K562 (cell line): ENCODE results near the gene DRAXIN. TPM values are rescaled to one million over a fixed set of nuclear protein-coding genes. Genes with fewer than 3 reads are reported as not detected.

Source experiments
- ATAC-seq: fragments of 200-7000 bp; cut with Tn5 transposase; 3 replicates; pipeline ENCODE4 v1.9.1; 2020; ENCODE audit warnings: moderate library complexity
- BruUV-seq: library from RNA; stranded (reverse); fragments of 400-500 nt; replicated peaks from 2 replicates; lab custom pipeline; 2021; lab: Mats Ljungman, UMichigan
- CTCF ChIA-PET: fragments of 300-600 bp; formaldehyde crosslinking; extraction: SDS; loops from one replicate; lab custom pipeline; 2021; ENCODE audit warnings: low intra/inter-chr PET ratio; lab: Yijun Ruan, JAX
- POLR2A ChIA-PET: fragments of 300-600, 350-650 bp; sonication (Branson Sonifier 250); formaldehyde crosslinking; extraction: SDS; loops from one replicate; lab custom pipeline; 2021; ENCODE audit warnings: antibody characterized with exemption, inconsistent platforms; lab: Yijun Ruan, JAX
- DNase-seq, 4 experiments: peaks; one replicate each; pipeline versions ENCODE4 v3.0.0 to v3.0.0-alpha.2; 2011 to 2018; ENCODE audit warnings: low spot score in 3 of 4, mixed read lengths in 3 of 4; ENCODE audit errors: extremely low read depth in 1 of 4
- FAIRE-seq: peaks from 2 replicates; lab custom pipeline; 2011; peaks lifted over from hg19 to GRCh38; lab: Jason Lieb, UNC
- H2AFZ ChIP-seq: 2 replicates; pipeline ENCODE4 v1.6.0; 2011; ENCODE audit warnings: low read depth, low read length, control low read depth, inconsistent platforms
- H3K27ac ChIP-seq: fragments of 200-600 bp; 3 replicates; pipeline ENCODE4 v1.8.0; 2011; ENCODE audit warnings: low read depth, mild to moderate bottlenecking, control low read depth, inconsistent platforms, low read length, moderate library complexity, mixed read lengths; ENCODE audit errors: extremely low read depth
- H3K27me3 ChIP-seq, 2 experiments: fragments of 300-600 bp in 1 of 2; 2 replicates in 1 of 2; 3 replicates in 1 of 2; pipeline versions ENCODE4 v1.6.0 to v1.8.0; 2011; ENCODE audit warnings: inconsistent platforms in 2 of 2, low read length in 2 of 2, mild to moderate bottlenecking in 1 of 2, mixed read lengths in 1 of 2, moderate library complexity in 1 of 2; ENCODE audit not compliant: control insufficient read depth in 2 of 2, insufficient read depth in 2 of 2
- H3K36me3 ChIP-seq: fragments of 300-600 bp; 3 replicates; pipeline ENCODE4 v1.8.0; 2011; ENCODE audit warnings: mild to moderate bottlenecking, low read length, inconsistent platforms; ENCODE audit not compliant: control insufficient read depth, insufficient read depth
- H3K4me1 ChIP-seq, 2 experiments: fragments of 200-600 bp in 1 of 2; replicated peaks in 1 of 2; 2 replicates in 1 of 2; 3 replicates in 1 of 2; pipeline versions ENCODE4 v1.5.1 to v1.8.0; 2011; ENCODE audit warnings: inconsistent platforms in 2 of 2, low read length in 2 of 2, mild to moderate bottlenecking in 1 of 2, mixed read lengths in 1 of 2, moderate library complexity in 1 of 2; ENCODE audit not compliant: control insufficient read depth in 2 of 2, insufficient read depth in 2 of 2
- H3K4me2 ChIP-seq: 2 replicates; pipeline ENCODE4 v1.6.1; 2011; ENCODE audit warnings: low read length, control low read depth, inconsistent platforms, mixed read lengths; ENCODE audit not compliant: insufficient read depth
- H3K4me3 ChIP-seq: fragments of 200-600 bp; sonication (generic), shearing (Covaris generic); 2 replicates; pipeline ENCODE4 v1.5.1; 2016; ENCODE audit warnings: control low read depth, inconsistent platforms
- H3K79me2 ChIP-seq: fragments of 200-600 bp; 3 replicates; pipeline ENCODE4 v1.8.0; 2011; ENCODE audit warnings: low read length, inconsistent platforms; ENCODE audit not compliant: control insufficient read depth, insufficient read depth
- H3K9ac ChIP-seq, 2 experiments: 2 replicates each; pipeline versions ENCODE4 v1.6.0 to v1.6.1; 2011; ENCODE audit warnings: low read depth in 2 of 2, low read length in 2 of 2, control low read depth in 1 of 2, inconsistent platforms in 1 of 2, mild to moderate bottlenecking in 1 of 2, mixed read lengths in 1 of 2; ENCODE audit not compliant: insufficient read depth in 1 of 2
- H3K9me1 ChIP-seq: one replicate; pipeline ENCODE4 v1.6.0; 2011; ENCODE audit warnings: inconsistent platforms, mild to moderate bottlenecking, low read length, moderate library complexity; ENCODE audit not compliant: control insufficient read depth, insufficient read depth
- H3K9me3 ChIP-seq: replicated peaks from 2 replicates; pipeline ENCODE4 v1.5.1; 2011; ENCODE audit warnings: low read depth, low read length, inconsistent platforms; ENCODE audit not compliant: control insufficient read depth, insufficient read depth
- H4K20me1 ChIP-seq: replicated peaks from 2 replicates; pipeline ENCODE4 v1.6.1; 2011; ENCODE audit warnings: low read length, inconsistent platforms, mixed read lengths; ENCODE audit not compliant: control insufficient read depth, insufficient read depth
- ARNT ChIP-seq, 2 experiments: fragments of 450-650 bp; IDR thresholded peaks; 2 replicates each; pipeline ENCODE4 v1.6.1; 2016; ENCODE audit warnings: mild to moderate bottlenecking in 1 of 2
- CHD4 ChIP-seq: fragments of 200-600 bp; sonication (generic); IDR thresholded peaks from 3 replicates; pipeline ENCODE4 v1.6.1; 2012; ENCODE audit warnings: low read depth, mild to moderate bottlenecking, mixed read lengths, low read length, inconsistent platforms; ENCODE audit not compliant: insufficient read depth, insufficient replicate concordance, poor library complexity, severe bottlenecking
- NELFE ChIP-seq: IDR thresholded peaks from 2 replicates; pipeline ENCODE4 v1.6.1; 2011; ENCODE audit warnings: mild to moderate bottlenecking; ENCODE audit not compliant: insufficient read depth, insufficient read length
- PHF20 ChIP-seq: fragments of 450-650 bp; IDR thresholded peaks from 2 replicates; pipeline ENCODE4 v1.6.1; 2018; ENCODE audit not compliant: partially characterized antibody
- POLR2H ChIP-seq: IDR thresholded peaks from 2 replicates; pipeline ENCODE4 v1.6.1; 2016; ENCODE audit warnings: missing genetic modification characterization, low read depth, mild to moderate bottlenecking, control low read depth, missing compliant biosample characterization, moderate library complexity
- ZKSCAN3 ChIP-seq: fragments of 250-450 bp; sonication (Bioruptor Pico); IDR thresholded peaks from 2 replicates; pipeline ENCODE4 v1.4.0; 2020
- ZNF140 ChIP-seq: fragments of 250-450 bp; sonication (Bioruptor Pico); IDR thresholded peaks from 2 replicates; pipeline ENCODE4 v1.8.0; 2021; ENCODE audit warnings: moderate library complexity, mild to moderate bottlenecking, inconsistent platforms
- ZNF24 ChIP-seq: fragments of 450-650 bp; IDR thresholded peaks from 2 replicates; pipeline ENCODE4 v1.6.1; 2016
- ZNF282 ChIP-seq: sonication (generic); formaldehyde crosslinking; IDR thresholded peaks from 2 replicates; pipeline ENCODE4 v1.8.1; 2023; ENCODE audit warnings: missing genetic modification reagents
- ZNF316 ChIP-seq: fragments of 450-650 bp; IDR thresholded peaks from 2 replicates; pipeline ENCODE4 v1.6.1; 2016
- WGBS: fragments of 100-300 bp; shearing (Covaris generic); methylation state at CpG from one replicate; pipeline ENCODE4 v1.1.6; 2016; ENCODE audit warnings: low coverage, mixed read lengths; ENCODE audit not compliant: insufficient coverage; ENCODE audit errors: missing lambda C conversion rate; 5-methylcytosine and 5-hydroxymethylcytosine counted together
- in situ Hi-C: fragments of 300-500 bp; cut with MboI; formaldehyde crosslinking; loops from 4 replicates; pipeline ENCODE4 v1.15.0; 2018; ENCODE audit warnings: inconsistent platforms, mixed read lengths
- intact Hi-C: fragments of 100-400 bp; cut with micrococcal nuclease; formaldehyde crosslinking; loops from 2 replicates; pipeline ENCODE4 v1.14.2; 2022
- polyA plus RNA-seq, 8 experiments: library from polyadenylated mRNA; depleted of rRNA in 4 of 8; stranded (reverse) in 5 of 8; unstranded in 3 of 8; fragments of >200 nt; fragmentation: Nextera tagmentation in 2 of 8; fragmentation: Illumina TruSeq in 1 of 8; extraction: Ambion mirVana in 2 of 8; extraction: Trizol in 1 of 8; gene quantifications; 2 replicates each; pipeline versions ENCODE4 v1.2.1 to v1.2.3, GENCODE V29; 2011 to 2014; ENCODE audit warnings: inconsistent platforms in 1 of 8, missing spikeins in 1 of 8
- total RNA-seq, 7 experiments: library from RNA; depleted of rRNA in 6 of 7; stranded (reverse); fragments of >200 nt in 6 of 7; fragmentation: Illumina TruSeq in 2 of 7; extraction: Trizol in 2 of 7; gene quantifications; 2 replicates each; pipeline versions ENCODE4 v1.2.1 to v1.2.3, GENCODE V29; 2011 to 2021; ENCODE audit warnings: low replicate concordance in 1 of 7
- TF ChIP-seq, protein P1 (sequence below): fragments of 250-450 bp; sonication (Bioruptor Pico); IDR thresholded peaks from 2 replicates; pipeline ENCODE4 v1.8.0; 2022; ENCODE audit warnings: moderate library complexity, mild to moderate bottlenecking, inconsistent platforms
- TF ChIP-seq, protein P2 (sequence below): IDR thresholded peaks from 2 replicates; pipeline ENCODE4 v1.6.1; 2014; ENCODE audit warnings: antibody characterized with exemption
- TF ChIP-seq, protein P3 (sequence below): fragments of 200-400 bp; formaldehyde crosslinking; IDR thresholded peaks from 2 replicates; pipeline ENCODE4 v1.6.1; 2017; ENCODE audit warnings: mild to moderate bottlenecking, low read depth, low read length, moderate library complexity
- TF ChIP-seq, protein P4 (sequence below): fragments of 450-650 bp; IDR thresholded peaks from one replicate; pipeline ENCODE4 v1.6.1; 2018; ENCODE audit warnings: mild to moderate bottlenecking, moderate library complexity; ENCODE audit not compliant: partially characterized antibody

DRAXIN gene
- total and polyA plus RNA-seq, 9 of the 15 experiments (the other 6 are each of a cell fraction or from before 2014, with no cell fraction given): 0.01 to 0.04 (median 0.01) TPM; not detected in 6

DNA sequence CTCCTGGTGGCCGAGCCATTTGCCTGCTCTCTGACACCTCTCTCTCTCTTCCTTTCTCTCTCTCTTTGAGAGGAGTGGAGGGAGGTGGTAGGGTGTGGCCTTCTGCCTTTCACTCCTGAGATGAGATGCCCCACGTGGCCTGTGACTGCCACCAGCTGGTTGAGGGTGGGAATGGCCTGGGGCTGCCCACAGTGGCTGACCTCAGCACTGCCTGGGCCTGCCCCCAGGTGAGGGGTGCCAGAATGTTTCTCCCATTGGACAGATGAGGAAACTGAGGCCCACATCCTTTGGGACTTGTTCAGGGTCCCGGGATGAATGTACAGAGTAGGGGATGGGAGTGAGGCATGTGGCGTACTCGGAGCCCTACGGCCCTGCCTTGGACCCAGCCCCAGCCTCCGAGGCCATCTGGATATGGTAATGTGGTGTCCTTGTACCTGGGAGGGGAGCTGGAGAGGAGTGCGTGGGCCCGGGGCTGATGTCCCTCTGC, 57.7 kb downstream of the DRAXIN start:
- CTCF ChIA-PET: interaction anchor here (0.7 to 2.8 kb wide), 5 partner anchors 29 to 104 kb away, joined by 3 to 22 read pairs (median 3); partner anchors contain the start of gene FBXO6
- WGBS: 61% methylated on average over 9 of the region's 9 CpGs
- TF ChIP-seq, protein P1, sequence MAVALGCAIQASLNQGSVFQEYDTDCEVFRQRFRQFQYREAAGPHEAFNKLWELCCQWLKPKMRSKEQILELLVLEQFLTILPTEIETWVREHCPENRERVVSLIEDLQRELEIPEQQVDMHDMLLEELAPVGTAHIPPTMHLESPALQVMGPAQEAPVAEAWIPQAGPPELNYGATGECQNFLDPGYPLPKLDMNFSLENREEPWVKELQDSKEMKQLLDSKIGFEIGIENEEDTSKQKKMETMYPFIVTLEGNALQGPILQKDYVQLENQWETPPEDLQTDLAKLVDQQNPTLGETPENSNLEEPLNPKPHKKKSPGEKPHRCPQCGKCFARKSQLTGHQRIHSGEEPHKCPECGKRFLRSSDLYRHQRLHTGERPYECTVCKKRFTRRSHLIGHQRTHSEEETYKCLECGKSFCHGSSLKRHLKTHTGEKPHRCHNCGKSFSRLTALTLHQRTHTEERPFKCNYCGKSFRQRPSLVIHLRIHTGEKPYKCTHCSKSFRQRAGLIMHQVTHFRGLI (CRISPR knock-in tag): no peak
- TF ChIP-seq POLR2H (tag): no peak
- TF ChIP-seq CHD4: no peak
- TF ChIP-seq ZNF24: no peak
- TF ChIP-seq, protein P2, sequence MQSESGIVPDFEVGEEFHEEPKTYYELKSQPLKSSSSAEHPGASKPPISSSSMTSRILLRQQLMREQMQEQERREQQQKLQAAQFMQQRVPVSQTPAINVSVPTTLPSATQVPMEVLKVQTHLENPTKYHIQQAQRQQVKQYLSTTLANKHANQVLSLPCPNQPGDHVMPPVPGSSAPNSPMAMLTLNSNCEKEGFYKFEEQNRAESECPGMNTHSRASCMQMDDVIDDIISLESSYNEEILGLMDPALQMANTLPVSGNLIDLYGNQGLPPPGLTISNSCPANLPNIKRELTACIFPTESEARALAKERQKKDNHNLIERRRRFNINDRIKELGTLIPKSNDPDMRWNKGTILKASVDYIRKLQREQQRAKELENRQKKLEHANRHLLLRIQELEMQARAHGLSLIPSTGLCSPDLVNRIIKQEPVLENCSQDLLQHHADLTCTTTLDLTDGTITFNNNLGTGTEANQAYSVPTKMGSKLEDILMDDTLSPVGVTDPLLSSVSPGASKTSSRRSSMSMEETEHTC: no peak
- TF ChIP-seq, protein P3, sequence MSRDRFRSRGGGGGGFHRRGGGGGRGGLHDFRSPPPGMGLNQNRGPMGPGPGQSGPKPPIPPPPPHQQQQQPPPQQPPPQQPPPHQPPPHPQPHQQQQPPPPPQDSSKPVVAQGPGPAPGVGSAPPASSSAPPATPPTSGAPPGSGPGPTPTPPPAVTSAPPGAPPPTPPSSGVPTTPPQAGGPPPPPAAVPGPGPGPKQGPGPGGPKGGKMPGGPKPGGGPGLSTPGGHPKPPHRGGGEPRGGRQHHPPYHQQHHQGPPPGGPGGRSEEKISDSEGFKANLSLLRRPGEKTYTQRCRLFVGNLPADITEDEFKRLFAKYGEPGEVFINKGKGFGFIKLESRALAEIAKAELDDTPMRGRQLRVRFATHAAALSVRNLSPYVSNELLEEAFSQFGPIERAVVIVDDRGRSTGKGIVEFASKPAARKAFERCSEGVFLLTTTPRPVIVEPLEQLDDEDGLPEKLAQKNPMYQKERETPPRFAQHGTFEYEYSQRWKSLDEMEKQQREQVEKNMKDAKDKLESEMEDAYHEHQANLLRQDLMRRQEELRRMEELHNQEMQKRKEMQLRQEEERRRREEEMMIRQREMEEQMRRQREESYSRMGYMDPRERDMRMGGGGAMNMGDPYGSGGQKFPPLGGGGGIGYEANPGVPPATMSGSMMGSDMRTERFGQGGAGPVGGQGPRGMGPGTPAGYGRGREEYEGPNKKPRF: no peak
- TF ChIP-seq ZNF316: no peak
- no peak for TF ChIP-seq ZNF140 (CRISPR knock-in tag)
- TF ChIP-seq PHF20: no peak
- no peak for TF ChIP-seq ZKSCAN3 (CRISPR knock-in tag)
- 0 out of 4 replicates have a peak, but pooled peaks of 1 of the 2 experiments have one; percentile 59 for TF ChIP-seq ARNT (IDR thresholded peaks at IDR 0.05)
- TF ChIP-seq, protein P4, sequence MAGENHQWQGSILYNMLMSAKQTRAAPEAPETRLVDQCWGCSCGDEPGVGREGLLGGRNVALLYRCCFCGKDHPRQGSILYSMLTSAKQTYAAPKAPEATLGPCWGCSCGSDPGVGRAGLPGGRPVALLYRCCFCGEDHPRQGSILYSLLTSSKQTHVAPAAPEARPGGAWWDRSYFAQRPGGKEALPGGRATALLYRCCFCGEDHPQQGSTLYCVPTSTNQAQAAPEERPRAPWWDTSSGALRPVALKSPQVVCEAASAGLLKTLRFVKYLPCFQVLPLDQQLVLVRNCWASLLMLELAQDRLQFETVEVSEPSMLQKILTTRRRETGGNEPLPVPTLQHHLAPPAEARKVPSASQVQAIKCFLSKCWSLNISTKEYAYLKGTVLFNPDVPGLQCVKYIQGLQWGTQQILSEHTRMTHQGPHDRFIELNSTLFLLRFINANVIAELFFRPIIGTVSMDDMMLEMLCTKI: no peak
- no peak for TF ChIP-seq ZNF282 (CRISPR knock-in tag)
- no peak for TF ChIP-seq NELFE

More for the DNA sequence above, 57.7 kb downstream of the DRAXIN start:
- Histone ChIP-seq H3K36me3 (peaks cover 55% of the 10 kb centered on the region; the same call in 2 of the 3 replicates), H3K4me3 (no peak overlapping the region), H2AFZ (no peak overlapping the region; the same call in 1 of the 2 replicates), H3K79me2 (no peaks in the 10 kb centered on the region), H3K9ac (peak overlapping the region in 1 of 2 experiments; percentile 82; a peak in 2 of 4 replicates), H4K20me1 (no peaks in the 10 kb centered on the region), H3K4me2 (no peak overlapping the region), H3K9me3 (no peaks in the 10 kb centered on the region), H3K27me3 (no peaks in the 10 kb centered on the region), H3K27ac (no peak overlapping the region), H3K4me1 (peaks cover 29 to 60% of the 10 kb centered on the region in 2 experiments), H3K9me1 (no peaks in the 10 kb centered on the region)
- BruUV-seq: no TSS peak
- peak; percentile 94 for ATAC-seq
- intact Hi-C loops: loop anchor here (1.0 to 2.0 kb wide), 2 partner anchors 30 to 98 kb away; no protein-coding TSS in a partner anchor
- peak; percentile 82 for FAIRE-seq
- DNase-seq: peak; percentile 87 to 94 (median 92)
- in situ Hi-C loops: no loop called here
- POLR2A ChIA-PET: interaction anchor here (0.5 to 1.4 kb wide), 8 partner anchors 13 to 777 kb away, joined by 3 to 6 read pairs (median 3); partner anchors contain the start of genes CLCN6 and MTHFR
